Activated effector memory CD4-positive, alpha-beta T cell treated with Interleukin-2 at 50 U/mL for 16 hours (primary cell): ENCODE measurements around the gene ANKS1A.

Experiments
- DNase-seq: peaks from one replicate; pipeline ENCODE4 v3.0.0-alpha.2; 2020

Gene ANKS1A

DNA sequence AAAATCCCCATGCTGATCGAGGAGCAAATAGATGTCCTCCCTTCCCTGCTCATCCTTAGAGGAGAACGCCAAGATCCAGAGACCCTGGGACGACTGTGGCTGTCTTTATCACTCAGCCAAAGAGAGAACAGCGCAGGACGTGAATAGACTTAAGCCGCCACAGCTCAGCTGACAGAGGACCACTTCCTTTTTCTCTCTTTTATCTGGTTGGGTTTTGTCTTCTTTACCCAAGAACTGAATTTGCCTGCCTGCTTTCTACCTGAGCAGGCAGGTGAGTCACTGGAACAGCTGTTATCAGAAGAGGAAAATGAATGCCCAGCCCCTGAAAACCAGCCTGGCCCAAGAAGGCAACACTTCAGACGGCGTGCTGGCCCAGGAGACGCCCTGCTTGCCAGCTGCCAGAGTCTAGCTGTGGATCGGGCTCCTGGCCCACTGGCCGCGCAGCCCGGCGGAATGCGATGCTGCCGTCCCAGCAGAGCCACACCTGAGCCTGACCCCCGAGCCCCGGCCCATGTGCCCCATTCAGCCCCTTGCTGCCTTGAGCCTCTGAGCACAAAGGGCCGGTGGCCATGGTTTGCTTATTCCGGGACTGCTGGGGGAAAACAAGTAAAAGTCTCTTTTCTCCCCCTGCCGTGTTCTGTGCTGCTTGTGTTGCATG lies 169.9 kb downstream of the ANKS1A start:
- no peak for DNase-seq

DNA sequence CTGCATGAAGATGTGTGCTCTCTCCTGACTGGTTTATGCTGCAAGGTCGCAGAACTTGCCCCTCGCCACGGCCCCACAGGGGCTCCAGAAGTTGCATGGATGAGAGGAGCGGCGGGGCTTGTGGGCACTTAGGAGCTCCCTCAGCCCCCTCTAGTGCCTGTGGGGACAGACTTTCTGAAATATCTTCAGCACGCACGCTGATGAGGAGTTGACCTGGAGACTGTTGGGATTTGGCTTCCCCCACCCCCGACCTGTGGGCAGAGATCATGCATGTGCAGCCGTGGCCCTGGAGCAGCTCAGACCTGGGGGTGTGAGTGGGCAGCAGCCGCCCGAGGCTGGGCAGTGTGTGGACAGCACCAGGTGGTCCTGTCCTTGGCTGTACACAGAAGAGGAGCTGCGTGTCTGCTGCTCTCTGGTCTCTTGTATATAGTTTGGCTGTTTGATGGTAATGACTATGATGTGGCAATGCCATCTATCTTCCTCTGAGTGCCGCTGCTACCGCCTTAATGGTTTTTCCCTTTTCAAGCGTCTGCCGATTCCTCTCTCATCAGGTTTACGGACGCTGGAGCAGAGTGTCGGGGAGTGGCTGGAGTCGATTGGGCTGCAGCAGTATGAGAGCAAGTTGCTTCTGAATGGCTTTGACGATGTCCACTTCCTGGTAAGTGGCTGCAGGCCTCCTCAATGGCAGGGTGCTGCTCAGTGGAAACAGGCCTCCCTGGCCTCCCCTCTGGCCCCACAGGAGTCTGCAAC lies 170.7 kb downstream of the ANKS1A start:
- no peak for DNase-seq

DNA sequence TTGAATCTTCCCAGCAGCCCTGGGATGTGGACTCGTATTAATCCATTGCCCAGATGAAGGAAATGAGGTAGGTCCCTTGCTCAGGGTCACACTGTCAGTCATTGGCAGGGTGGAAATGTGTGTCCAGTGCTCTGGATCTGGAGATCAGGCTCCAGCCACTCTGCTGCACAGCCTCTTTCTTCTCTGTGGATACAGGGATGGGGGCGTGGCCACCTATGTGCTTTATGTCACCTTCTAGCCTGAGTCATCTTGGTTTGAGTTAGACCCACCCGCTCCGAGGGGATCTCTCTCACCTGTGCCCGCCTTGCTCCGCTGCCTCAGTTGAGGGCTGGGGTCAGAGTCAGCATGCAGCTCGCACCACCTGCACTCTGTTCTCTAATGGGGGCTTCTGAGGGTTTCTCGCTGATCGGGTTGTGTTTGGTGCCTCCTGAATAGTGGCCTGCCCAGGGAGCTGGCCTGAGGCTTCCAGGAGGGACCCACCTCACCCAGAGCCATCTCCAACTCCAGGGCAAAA lies 172.1 kb downstream of the ANKS1A start:
- DNase-seq: no peak

DNA sequence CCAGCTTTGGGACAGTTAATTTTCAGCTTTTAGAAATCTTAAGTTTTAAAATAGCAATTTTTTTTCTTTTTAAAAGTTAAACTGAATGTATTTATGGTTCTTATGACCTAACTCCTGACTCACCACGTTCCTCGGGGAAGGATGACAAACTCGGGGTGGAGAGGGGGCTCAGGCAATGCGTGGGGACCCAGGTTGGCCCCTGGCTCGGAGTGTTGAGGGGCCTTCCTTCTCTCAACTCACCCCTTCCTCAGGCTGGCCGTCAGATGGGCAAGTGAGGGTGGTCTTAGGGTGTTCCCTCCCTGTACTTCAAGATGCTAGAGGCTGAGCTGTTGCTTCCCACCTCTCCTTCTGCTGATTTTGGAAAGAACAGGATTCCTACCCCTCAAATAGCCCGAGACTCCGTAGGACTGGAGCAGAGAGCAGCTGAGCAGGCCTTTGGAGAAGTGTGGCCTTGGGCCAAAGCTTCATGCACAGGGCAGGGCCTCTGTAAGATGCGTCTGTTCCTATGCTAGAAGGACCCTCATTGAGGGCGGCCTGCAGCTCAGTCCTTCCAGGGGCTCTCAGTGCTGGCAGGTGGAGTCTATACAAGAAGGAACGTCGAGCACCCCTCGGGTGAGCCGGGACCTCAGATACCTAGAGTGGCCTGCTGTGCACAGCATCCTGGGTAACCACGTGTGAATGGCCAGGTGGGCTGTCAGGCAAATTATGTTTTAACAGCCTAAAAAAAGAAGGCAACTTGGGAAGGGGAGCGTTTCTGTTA lies 172.8 kb downstream of the ANKS1A start:
- DNase-seq: no peak

DNA sequence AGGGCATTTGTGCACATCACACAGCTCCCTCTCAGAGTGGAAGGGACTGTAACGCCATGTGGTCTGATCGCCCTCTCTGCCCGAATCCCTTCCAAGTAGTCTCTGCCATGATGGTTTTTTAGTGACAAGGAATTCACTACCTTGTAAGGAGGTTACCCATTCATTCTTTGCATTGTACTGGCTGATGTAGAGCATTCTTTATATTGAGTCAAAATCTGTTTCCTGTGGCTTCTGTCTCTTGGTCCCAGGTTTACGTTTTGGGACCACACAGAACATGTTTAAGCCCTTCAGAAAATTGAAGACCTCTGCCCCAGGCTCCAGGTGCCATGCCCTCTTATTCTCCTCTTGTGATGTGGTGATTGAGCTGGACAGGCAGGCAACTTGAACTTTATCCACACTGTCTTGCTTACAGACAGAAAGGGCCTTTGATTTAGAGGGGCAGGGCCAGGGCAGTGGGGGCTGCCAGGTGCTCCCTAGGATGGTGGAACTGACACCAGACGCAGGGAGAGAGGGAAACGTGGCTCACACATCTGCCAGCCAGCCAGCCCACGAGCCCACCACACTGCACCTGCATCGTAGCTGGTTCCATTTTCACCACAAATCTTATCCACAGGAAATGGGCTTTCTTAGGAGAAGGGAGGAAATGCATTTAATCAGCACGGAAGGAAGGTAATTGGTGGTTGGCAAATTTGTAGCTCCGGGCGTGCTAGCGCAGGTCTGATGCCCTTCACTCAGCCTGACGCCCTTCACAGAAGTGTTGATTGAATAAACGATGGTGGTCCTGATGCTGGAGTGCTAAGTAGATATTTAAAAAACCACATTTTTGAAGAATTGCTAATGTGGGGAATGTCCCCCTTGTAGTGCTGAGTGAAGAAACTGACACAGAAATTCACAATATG lies 173.9 kb downstream of the ANKS1A start:
- DNase-seq: no peak

DNA sequence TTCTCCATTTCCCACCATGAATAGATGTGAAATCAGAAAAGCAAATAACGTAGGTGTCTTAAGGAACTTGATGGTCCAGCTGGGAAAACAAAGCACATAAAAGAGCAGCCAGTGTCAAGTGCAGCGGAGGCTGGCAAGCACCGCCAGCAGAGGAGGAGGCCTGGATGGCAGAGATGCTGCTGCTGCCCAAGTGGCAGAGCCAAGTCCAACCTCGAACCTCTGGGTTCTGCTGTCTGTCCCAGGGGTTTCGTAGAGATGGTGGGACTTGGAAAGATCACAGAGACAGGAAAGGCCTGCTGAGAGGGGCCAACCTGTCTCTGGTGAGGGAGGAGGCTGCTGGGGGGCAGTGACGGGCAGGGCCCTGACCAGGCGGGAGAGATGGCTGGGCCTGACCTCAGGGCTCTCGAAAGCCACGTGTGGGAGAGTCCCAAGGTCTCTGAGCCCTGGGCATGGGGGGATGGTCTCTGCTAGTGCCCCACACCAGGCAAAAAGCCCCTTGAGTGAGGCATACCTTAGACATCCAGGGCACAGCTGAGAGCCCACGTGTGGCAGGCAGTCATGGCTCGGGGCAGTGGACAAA lies 174.7 kb downstream of the ANKS1A start:
- no peak for DNase-seq

DNA sequence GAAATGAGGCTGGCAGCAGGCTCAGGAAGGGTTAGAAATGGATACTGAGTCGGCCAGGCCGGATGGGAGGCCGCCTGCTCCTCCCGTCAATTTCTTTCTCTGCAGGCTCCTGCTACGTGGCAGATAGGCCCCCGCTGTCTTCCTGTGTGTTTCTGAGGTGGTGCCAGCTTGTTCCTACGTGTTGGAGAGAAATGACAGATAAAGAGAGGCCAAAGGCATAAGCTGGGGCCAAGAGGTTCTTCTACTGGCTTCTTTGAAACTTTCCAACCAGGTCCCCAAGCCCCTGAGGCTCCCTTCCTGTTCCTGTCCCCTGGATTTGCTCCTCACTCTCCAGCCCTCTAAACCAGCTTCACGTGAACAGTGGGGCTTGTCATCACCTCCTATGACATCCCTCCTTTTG lies 175.2 kb downstream of the ANKS1A start:
- no peak for DNase-seq

DNA sequence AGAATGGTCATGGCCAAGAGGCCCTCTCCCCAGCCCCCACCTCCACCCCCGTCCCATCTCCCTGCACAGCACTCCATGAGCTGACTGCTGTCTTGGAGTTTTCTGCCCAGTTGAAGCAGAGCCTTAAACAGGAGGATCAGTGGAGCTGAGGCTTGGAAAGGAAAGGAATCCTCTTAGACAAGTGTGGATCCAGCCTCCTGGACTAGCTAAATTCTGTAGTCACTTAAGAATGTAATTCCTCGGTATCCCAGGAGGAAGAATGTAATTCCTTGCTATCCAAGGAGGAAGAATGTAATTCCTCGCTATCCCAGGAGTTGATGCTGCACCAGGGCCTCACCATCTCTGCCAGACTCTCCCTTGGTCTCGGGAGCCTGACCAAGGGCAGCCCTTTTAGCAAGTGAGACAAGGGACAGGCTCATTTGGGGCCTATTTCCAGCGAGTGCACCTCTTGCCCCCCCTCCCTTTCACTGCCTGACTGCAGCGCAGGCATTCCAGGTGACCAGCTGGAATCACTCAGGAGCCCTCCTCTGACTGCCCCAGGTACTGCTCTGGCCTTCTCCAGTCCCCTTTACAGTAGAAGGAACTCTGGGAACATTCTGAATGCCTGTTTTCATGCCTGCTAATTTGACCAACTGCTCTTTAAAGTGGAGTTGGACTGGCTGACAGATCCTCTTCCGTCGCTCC lies 175.8 kb downstream of the ANKS1A start:
- no peak for DNase-seq

DNA sequence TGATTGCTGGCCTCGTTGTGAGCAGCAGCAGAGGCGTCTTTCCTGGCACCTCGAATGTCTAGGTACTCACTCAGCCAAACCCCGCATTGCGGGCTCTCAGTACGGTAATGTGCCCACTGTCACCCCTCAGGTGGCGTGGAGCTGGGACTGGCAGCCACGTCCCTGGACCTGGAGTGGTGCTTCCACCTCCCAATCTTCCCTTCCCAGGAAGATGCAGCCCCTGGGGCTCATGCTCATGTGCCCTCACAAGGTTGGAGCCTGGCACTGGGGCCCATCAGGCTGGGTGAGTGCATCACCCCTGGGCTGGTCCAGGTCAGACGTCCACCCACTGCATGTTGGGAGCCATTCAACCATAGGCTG lies 176.4 kb downstream of the ANKS1A start:
- no peak for DNase-seq

DNA sequence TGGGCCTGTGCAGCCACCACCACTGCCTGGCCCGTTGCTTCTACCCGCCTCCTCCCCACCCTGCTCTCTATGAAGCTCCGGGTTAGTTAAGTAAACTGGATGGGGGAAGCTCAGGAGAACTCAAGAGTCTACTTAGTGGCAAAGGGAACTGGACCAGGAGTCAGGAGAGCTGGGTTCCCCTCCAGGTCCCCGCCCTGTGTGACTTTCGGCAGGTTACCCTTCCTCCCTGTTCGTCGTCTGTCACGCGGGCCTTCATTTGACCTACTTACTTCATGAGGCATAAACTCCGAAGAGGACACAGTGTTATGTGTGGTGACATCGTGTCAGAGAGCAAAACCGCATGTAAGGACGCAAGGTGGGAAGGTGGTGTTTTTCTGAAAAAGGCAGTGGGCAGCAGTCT lies 176.8 kb downstream of the ANKS1A start:
- no peak for DNase-seq

DNA sequence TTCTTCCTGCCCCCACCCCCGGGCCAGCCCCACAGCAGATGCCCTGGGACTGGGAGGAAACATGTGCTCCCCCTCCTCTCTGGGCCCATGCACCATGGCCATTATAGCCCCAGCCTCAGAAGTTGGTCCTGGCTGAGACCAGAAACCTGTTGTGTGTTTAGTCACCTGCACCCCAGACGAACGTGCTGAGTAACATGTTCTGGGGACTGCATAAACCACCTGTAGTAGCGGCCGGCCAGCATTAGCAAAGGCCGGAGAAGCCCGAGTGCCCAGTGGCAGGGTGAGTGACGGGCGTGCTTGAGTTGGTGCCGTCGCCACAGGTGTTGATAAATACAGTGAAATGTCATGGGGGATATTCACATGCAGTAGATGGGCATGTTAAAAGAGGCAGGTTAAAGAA lies 178.2 kb downstream of the ANKS1A start:
- no peak for DNase-seq

DNA sequence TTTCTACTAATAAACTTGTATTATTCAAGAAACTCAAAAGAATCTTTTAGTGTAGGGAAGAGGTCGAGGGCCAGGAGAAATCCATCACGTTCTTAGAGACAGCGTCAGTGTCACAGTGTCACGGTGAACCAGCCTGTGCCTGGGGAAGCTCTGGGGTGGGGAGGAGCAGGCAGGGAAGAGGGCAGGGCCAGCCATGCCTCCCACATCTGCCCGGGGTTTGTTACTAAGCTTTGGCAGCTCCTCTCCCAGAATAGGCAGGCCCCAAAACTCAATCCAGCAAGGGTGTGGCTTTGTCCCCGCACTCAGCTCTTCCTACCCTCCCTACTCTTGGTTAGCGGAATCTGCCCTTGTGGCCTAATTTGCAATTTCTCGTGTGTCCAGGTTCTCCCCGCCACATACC lies 179.2 kb downstream of the ANKS1A start:
- no peak for DNase-seq

DNA sequence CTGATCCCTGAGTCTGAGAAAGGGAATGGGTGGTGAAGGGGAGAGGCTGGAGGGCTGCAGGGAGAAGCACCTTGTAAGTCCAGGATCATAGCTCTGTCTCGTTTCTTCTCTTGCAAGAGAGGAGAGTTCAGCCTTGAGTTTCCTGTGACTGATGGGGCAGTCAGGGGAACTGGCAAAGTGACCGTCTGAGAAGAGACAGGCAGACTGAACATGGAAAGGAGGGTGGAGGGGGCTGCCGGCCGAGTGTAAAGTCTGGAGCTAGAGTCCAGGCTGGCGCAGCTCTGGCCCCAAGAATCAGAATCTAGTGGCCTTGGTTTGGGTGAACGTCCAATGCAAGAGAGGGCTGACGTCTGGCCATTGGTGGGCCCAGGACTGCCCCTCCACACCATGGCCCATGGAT lies 179.6 kb downstream of the ANKS1A start:
- DNase-seq: no peak

DNA sequence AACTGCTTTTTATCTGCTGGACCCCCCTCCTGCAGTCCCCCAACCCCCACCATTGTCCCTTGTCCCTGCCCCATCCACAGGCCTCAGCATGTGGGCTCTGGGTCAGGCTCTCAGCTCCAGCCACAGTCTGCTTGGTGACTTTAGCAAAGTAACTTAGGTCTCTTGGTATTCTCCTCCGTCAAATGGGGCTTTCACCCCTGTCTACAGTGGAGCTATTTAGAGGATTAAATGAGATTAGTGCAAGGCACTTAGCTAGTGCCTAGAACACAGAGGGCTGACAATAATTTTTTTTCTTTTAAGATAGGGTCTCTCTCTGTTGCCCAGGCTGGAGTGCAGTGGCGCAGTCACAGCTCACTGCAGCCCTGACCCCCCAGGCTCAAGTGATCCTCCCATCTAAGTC lies 180.2 kb downstream of the ANKS1A start:
- DNase-seq: no peak

DNA sequence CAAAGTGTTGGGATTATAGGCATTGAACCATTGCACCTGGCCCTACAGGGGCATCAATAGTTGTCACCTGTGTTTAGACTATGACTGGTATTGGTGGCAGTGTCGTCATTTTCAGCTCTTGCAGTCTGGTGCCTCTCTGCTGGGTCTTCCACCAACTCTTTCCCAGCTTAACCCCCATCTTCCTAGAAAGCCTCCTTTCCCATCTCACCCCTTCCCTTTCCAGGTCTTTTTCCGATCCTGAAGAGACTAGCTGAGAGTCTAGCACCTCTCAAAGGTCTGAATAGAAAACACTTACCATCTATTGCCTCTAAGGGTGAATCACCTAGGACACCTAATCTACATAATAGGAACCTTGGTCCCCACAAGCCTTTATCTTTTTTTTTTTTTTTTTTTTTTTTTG lies 181.1 kb downstream of the ANKS1A start:
- no peak for DNase-seq

DNA sequence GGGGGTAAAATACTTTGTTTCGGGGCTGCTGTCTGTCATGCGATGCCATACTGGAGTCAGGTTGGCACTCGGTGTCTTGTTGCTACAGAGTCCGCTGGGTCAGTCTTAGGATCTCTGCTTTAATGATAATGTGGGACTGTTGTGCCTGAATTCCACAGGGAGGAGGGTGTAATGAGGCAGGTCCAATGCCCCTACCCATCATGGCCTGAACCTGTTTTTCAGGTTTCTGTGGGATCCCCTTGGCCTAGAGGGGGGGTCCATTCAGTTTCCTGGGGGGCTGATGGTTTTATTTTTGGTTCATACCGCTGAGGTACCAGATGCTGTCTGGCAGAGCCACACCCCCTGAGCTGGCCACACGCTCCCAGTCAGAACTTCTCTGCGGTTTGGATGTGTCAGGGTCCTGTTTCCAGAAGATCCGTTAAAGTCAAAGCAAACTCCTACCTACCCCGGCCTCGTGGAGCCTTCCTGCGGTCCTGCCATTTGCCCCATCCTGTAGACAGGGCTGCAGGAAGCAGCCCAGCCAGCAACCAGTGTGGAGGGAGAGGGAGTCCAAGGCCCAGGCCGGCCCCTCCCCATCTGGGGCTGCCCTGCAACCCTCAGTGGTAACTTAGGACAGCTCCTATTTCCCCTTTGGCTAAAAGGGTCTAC lies 182.4 kb downstream of the ANKS1A start:
- no peak for DNase-seq

DNA sequence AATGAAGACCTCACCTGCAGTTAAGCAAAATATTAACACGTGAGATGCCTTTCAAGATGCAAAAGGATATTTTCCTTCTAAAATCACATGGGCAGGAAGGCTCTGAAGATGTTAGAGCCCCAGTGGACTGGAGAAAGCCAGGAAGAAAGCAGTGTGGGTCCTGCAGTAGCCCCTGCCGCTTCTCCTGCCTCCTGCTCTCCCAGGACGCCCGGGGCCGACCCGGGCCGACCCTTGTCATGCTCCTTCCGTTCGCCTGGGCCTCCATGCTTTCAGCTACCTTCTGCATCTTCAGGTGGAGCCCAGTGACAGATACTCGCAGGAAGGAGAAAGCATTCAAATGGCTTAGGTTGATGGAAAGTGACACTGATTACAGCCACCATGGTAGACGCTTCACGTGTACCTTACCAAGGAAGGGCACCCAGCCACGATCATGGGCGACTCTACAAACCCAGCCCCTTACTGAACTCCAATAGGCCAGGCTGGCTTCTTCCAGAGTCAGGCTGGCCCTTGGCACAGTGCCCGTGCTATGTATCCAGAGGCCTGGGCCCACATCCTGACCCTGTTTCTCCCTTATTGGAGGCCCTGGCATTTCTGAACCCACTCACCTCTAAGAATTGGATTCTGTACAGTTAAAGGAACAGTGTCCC lies 183.1 kb downstream of the ANKS1A start:
- no peak for DNase-seq

DNA sequence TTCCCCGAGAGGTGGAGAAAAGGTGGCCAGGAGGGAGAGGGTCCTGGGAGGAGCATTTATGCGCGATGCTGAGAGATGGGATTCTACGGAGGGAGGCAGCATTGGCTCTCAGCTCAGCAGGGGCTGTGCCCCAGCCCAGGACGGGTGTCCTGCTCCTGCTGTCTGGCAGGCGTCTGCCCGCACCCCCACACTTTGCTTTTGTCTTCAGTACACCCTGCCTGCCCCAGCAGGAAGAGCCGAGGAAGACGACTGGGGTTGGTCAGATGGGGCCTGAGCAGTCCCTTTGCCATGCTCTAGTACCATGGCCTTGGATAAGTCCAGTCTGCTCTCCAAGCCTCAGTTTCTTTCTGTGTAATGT lies 183.6 kb downstream of the ANKS1A start:
- DNase-seq: no peak

DNA sequence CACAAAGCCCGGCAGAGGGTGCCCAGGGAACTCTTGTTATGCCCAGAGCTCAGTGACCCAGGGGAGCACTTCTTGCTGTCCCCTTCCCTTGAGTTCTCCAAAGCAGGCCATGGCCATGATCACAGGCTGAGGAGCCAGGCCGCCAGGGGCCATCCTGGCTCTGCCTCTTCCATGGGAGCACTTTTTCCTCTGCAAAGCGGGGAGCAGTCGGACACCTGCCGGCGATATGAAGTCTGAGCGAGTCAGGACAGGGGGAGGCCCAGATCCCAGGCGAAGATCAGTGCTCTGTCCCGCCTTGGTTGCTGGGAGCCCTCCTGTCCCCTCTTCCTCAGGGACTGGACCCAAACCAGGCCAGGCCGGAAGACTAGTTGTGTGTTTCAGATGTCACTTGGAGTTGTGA lies 184.2 kb downstream of the ANKS1A start:
- DNase-seq: no peak

DNA sequence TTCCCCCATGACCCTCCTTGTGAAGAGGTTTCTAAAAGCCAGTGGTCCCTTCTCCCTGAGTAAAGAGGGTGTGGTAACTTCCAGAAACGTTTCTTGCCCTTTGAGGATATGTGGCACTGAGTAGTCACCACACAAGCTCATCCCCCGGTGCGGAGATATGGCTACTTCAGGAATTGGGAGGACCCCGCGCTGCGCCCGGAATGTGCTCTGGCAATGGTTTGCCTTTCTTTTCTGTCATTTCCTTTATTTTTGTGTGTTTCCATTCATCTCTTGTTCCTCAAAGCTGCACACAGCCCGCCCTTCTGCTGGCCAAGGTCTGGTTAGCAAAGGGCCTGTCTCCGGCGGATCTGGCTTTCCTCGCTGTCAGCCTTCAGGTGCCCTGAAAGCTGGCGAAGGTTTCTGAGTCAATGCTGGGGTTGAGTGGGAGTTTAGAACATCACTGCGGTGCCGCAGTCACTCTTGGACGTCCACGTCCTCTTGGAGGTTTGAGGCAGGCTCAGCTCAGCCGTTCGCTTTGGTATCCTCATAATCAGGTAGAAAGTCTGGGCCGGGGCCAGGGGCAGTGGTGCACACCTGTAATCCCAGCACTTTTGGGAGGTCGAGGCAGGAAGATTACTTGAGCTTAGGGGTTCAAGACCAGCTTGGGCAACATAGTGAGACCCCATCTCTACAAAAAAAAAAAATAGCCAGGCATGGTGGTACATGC lies 184.9 kb downstream of the ANKS1A start:
- no peak for DNase-seq
